ENCODE data around the gene SLC7A5. TPM values are rescaled to one million over a fixed set of nuclear protein-coding genes. Genes with fewer than 3 reads are reported as not detected.

The SLC7A5 gene
- total RNA-seq, 1 donor from 2014 or later = 7.6 TPM

DNA sequence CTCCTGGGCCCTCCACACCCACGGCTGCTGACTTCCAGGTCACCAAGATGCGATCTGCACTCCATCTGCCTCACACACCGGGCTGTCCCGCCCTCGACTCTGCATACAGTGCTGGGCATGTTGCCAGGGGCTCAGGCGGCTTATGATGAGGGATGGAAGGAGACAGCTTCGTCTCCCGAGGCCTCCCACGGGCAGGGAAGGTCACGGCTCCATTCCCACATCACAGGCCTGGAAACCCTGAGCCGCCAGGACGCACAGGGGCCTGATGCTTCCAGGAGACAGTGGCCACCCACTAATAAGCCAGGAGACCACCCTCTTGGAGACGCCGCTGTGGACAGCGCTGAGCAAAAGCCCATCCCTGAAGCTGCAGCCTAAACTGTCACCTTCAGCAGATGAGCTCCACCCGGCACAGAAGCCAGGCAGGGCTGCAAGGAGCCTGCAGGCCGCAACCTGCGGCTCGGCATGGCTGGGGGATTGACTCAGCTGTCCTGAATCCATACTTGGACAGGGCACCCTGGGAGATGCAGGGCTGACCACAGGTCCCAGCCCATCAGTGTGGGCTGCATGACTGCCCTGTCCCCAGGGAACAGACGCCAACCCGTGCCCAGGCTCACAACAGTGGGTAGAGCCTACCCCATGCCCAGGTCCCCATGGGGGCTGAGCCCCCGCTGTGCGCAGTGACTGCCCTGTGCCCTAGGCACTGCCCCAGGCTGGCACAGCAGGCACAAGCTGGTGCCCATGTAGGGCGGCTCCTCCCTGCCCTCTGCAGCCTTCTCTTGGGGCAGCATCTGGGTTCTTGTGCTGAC lies 34.4 kb downstream of the SLC7A5 start:
- Histone ChIP-seq H3K9me3 (no peaks in the 10 kb centered on the region), H3K4me3 (no peak overlapping the region), H3K27me3 (no peaks in the 10 kb centered on the region), H3K36me3 (no peaks in the 10 kb centered on the region), H3K4me1 (no peaks in the 10 kb centered on the region), H3K27ac (no peak overlapping the region)
- intact Hi-C loops (cut with DNase I) = loop anchor here (5.0 kb wide), 1 partner anchor 53 kb away; no protein-coding TSS in a partner anchor
- TF ChIP-seq, protein P1, sequence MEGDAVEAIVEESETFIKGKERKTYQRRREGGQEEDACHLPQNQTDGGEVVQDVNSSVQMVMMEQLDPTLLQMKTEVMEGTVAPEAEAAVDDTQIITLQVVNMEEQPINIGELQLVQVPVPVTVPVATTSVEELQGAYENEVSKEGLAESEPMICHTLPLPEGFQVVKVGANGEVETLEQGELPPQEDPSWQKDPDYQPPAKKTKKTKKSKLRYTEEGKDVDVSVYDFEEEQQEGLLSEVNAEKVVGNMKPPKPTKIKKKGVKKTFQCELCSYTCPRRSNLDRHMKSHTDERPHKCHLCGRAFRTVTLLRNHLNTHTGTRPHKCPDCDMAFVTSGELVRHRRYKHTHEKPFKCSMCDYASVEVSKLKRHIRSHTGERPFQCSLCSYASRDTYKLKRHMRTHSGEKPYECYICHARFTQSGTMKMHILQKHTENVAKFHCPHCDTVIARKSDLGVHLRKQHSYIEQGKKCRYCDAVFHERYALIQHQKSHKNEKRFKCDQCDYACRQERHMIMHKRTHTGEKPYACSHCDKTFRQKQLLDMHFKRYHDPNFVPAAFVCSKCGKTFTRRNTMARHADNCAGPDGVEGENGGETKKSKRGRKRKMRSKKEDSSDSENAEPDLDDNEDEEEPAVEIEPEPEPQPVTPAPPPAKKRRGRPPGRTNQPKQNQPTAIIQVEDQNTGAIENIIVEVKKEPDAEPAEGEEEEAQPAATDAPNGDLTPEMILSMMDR (IDR thresholded peaks at IDR 0.05) = no peak
- no peak for DNase-seq (ENCODE audit: low spot score in 2 of 2)

DNA sequence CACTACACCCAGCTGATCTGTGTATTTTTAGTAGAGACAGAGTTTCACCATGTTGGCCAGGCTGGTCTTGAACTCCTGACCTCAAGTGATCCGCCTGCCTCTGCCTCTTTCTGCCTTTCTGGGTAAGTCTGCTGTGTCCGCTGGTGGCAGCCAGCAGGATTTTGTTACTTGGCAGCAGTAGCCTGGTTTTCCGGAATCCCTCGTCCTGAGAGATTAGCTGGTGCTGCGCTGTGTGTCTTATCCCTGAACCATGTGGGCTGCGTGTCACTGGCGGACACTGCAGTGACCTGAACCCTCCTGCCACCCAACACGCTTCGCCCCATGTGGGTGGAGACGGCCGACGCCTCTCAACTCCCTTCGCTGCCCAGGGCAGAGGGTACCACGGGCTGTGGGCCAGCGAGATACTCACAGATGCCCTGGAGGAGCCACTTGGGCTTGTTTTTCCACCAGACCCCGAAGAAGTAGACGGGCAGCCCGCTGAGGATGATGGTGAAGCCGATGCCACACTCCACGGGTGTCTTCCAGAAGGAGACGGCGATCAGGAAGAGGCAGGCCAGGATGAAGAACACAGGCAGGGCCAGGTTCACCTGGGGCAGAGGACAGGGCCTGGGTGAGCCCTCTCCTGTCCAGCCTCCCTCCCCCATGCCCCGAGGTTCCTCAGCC lies 35.2 kb downstream of the SLC7A5 start:
- TF ChIP-seq, protein P1 (IDR thresholded peaks at IDR 0.05) = no peak
- Histone ChIP-seq H3K4me3 (no peak overlapping the region), H3K27ac (no peak overlapping the region), H3K27me3 (no peaks in the 10 kb centered on the region), H3K9me3 (no peaks in the 10 kb centered on the region), H3K36me3 (no peaks in the 10 kb centered on the region), H3K4me1 (no peaks in the 10 kb centered on the region)
- DNase-seq (ENCODE audit: low spot score in 2 of 2) = no peak
- intact Hi-C loops (cut with DNase I) = no loop called here

DNA sequence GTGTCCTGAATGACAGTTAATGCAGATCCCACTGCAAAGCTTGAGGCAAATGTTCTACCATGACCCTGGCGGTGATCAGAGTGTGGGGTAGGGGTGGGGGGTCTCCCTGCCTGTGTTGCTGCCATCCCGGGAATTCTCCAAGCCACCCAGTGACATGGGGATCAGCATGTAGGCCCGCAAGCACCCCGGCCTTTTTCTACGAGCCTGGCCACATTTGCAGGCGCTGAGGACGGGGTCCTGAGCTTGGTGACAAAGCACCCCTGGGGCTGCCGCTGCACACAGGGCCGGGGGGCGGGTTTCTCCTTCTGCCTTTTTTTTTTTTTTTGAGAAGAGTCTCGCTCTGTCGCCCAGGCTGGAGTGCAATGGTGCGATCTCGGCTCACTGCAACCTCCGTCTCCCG lies 35.8 kb downstream of the SLC7A5 start:
- H3K4me3 ChIP-seq = no peak overlapping the region
- intact Hi-C loops (cut with DNase I) = no loop called here
- H3K27ac ChIP-seq = no peak overlapping the region

DNA sequence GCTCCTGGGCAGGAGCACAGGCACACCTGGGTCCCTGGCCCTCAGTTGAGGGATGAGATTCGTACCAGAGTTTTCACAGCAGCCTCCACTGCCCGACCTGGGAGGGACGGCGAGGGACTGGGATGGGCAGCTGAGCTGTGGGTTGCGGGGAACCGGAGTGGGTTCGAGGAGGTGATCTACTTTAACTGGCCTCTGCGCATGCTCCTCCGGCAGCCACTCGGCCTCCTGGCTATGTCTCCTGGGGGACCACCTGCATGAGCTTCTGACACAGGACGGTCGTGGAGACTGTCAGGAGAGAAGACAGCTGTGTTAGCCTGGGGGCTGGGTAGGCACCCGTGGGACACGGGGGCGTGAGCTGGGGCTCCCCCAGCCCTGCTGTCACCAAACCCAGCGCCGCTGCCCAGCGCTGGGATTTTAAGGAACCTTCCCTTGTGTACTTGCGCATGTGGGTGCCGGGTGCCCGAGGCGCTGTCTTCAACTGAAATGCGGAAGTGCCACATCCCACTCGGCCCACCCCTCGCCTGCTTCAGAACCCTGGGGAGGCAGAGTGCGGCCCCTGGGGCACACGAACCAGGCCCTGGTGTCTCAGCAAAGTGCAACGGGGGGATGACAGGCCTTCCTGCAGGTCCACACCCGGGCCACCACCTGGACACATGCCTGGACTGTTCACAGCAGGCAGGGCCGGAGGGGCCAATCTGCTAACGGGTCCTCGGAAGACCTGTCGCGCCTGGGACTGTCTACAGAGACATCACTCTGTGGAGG lies 36.4 kb downstream of the SLC7A5 start:
- TF ChIP-seq, protein P1 (IDR thresholded peaks at IDR 0.05) = no peak
- H3K27me3 ChIP-seq = no peaks in the 10 kb centered on the region
- intact Hi-C loops (cut with DNase I) = no loop called here
- H3K36me3 ChIP-seq = no peaks in the 10 kb centered on the region
- no peak overlapping the region for H3K27ac ChIP-seq
- DNase-seq (ENCODE audit: low spot score in 2 of 2) = no peak
- H3K9me3 ChIP-seq = no peaks in the 10 kb centered on the region
- H3K4me1 ChIP-seq = no peaks in the 10 kb centered on the region
- no peak overlapping the region for H3K4me3 ChIP-seq

More for the DNA sequence above, 35.8 kb downstream of the SLC7A5 start:
- no peaks in the 10 kb centered on the region for H3K9me3 ChIP-seq
- no peaks in the 10 kb centered on the region for H3K36me3 ChIP-seq
- no peaks in the 10 kb centered on the region for H3K27me3 ChIP-seq
- no peaks in the 10 kb centered on the region for H3K4me1 ChIP-seq
- no peak for DNase-seq (ENCODE audit: low spot score in 2 of 2)
- TF ChIP-seq, protein P1 (IDR thresholded peaks at IDR 0.05) = no peak

DNA sequence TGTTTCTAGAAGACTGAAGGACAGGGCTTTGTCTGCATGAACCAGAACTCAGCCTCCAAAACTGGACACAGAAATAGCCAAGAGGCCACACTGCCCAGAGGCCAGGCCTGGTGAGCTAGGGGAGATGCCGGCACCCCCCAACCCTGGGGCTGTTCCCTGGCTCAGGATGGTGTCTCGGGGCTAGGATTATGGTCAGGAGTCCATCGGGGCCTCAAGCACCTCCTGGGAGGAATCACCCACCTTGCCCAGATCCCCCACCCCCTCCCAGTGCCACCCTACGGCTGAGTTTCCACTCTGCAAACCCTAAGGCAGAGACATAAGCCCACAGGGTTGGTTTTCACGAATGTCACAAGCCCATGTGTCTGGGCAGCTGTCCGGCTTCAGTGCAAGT lies 37.2 kb downstream of the SLC7A5 start:
- Histone ChIP-seq H3K4me1 (no peaks in the 10 kb centered on the region), H3K36me3 (no peaks in the 10 kb centered on the region)
- TF ChIP-seq, protein P1 (IDR thresholded peaks at IDR 0.05) = no peak

More for the DNA sequence above, 37.2 kb downstream of the SLC7A5 start:
- Histone ChIP-seq H3K9me3 (no peaks in the 10 kb centered on the region), H3K27ac (no peak overlapping the region), H3K27me3 (no peaks in the 10 kb centered on the region), H3K4me3 (no peak overlapping the region)
- DNase-seq (ENCODE audit: low spot score in 2 of 2) = no peak
- intact Hi-C loops (cut with DNase I) = no loop called here
